ENCODE data around the gene TNFSF4. TPM values are rescaled to one million over a fixed set of nuclear protein-coding genes. Genes with fewer than 3 reads are reported as not detected.

Gene TNFSF4
- total RNA-seq, 1 donor from 2014 or later = 0.34 TPM

DNA sequence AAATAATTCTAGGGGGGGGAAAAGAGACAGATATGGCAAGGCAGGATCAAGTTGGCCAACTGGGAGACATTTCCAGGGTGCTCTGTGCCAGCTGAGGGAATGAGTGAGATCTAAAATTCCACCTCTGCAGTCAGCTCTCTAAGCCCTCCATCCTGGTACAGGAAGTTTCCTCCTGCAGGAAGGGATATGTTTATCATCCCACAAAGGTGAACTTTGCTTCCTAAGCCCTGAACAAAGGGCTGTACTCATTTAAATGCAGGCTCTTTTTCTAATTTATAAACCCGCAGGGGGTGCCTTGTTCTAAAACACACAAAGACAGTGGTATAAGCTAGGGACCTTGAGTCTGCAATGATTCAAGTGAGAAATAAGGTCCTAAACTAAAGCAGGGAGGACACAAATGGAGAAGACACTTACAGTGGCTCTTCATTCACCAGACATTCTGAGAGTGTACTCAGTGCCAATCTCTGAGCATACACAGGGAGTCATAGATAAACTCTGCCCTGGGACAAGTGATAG is 3.6 kb upstream of the TNFSF4 start:
- Mint-ChIP-seq H3K4me1 (ENCODE audit: low read depth, unreplicated experiment) (no peaks in the 10 kb centered on the region), H3K36me3 (ENCODE audit: unreplicated experiment) (no peaks in the 10 kb centered on the region), H3K9me3 (ENCODE audit: unreplicated experiment) (no peaks in the 10 kb centered on the region), H3K4me3 (ENCODE audit: unreplicated experiment) (no peak overlapping the region), H3K27ac (ENCODE audit: unreplicated experiment) (no peak overlapping the region), H3K27me3 (ENCODE audit: unreplicated experiment) (peaks cover 3% of the 10 kb centered on the region)
- DNase-seq = no peak
- TF ChIP-seq, protein P1, sequence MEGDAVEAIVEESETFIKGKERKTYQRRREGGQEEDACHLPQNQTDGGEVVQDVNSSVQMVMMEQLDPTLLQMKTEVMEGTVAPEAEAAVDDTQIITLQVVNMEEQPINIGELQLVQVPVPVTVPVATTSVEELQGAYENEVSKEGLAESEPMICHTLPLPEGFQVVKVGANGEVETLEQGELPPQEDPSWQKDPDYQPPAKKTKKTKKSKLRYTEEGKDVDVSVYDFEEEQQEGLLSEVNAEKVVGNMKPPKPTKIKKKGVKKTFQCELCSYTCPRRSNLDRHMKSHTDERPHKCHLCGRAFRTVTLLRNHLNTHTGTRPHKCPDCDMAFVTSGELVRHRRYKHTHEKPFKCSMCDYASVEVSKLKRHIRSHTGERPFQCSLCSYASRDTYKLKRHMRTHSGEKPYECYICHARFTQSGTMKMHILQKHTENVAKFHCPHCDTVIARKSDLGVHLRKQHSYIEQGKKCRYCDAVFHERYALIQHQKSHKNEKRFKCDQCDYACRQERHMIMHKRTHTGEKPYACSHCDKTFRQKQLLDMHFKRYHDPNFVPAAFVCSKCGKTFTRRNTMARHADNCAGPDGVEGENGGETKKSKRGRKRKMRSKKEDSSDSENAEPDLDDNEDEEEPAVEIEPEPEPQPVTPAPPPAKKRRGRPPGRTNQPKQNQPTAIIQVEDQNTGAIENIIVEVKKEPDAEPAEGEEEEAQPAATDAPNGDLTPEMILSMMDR (IDR thresholded peaks at IDR 0.05; ENCODE audit: partially characterized antibody, unreplicated experiment) = no peak

DNA sequence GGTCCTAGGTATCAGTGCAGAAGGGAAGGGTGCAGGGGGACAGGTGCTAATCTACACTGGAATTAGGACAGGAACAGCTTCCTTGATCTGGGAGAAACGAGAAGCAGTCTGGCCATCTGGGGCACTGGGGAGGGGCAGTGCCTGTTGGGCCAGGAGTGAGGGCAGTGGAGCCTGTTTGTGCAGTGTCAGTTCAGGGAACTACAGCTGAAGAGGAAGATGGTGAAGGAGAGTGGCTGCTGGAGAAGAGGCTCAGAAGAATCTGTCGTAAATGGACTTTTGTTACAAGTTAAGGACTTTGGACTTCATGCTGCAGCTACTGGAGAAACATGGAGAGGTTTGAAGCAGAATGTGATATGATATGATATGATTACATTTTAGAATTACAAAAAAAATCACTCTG is 3.2 kb upstream of the TNFSF4 start:
- Mint-ChIP-seq H3K4me1 (ENCODE audit: low read depth, unreplicated experiment) (no peaks in the 10 kb centered on the region), H3K27me3 (ENCODE audit: unreplicated experiment) (peaks cover 3% of the 10 kb centered on the region), H3K36me3 (ENCODE audit: unreplicated experiment) (no peaks in the 10 kb centered on the region), H3K9me3 (ENCODE audit: unreplicated experiment) (no peaks in the 10 kb centered on the region), H3K27ac (ENCODE audit: unreplicated experiment) (no peak overlapping the region), H3K4me3 (ENCODE audit: unreplicated experiment) (no peak overlapping the region)
- TF ChIP-seq, protein P1 (IDR thresholded peaks at IDR 0.05; ENCODE audit: partially characterized antibody, unreplicated experiment) = no peak
- no peak for DNase-seq

GRCh38 chr1:173208868-173209267 is 1.7 kb upstream of the TNFSF4 start:
- no peaks in the 10 kb centered on the region for H3K9me3 Mint-ChIP-seq (ENCODE audit: unreplicated experiment)
- TF ChIP-seq, protein P1 (IDR thresholded peaks at IDR 0.05; ENCODE audit: partially characterized antibody, unreplicated experiment) = no peak

DNA sequence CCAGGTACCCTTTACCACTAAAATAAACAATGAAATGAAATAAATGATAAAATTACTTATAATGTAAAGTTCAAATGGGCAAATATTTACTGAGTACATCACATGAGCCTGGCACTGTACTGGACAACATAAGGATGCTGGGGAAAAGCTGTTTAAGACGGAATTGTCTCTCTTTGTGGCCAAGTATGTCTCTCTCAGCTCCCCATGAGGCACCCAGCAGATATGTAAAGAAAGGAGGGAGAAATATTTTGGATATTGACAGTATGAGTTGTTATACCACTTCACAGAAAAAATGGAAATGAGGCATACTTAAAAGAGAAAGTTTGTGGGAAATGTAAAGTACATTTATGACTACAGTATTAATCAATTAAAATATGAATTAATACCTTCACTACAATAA is 1.0 kb upstream of the TNFSF4 start:
- no peak for DNase-seq
- TF ChIP-seq, protein P1 (IDR thresholded peaks at IDR 0.05; ENCODE audit: partially characterized antibody, unreplicated experiment) = no peak
- Mint-ChIP-seq H3K36me3 (ENCODE audit: unreplicated experiment) (no peaks in the 10 kb centered on the region), H3K9me3 (ENCODE audit: unreplicated experiment) (no peaks in the 10 kb centered on the region), H3K27ac (ENCODE audit: unreplicated experiment) (no peak overlapping the region), H3K27me3 (ENCODE audit: unreplicated experiment) (peaks cover 3% of the 10 kb centered on the region), H3K4me3 (ENCODE audit: unreplicated experiment) (no peak overlapping the region), H3K4me1 (ENCODE audit: low read depth, unreplicated experiment) (no peaks in the 10 kb centered on the region)

More at GRCh38 chr1:173208868-173209267, 1.7 kb upstream of the TNFSF4 start:
- H3K4me3 Mint-ChIP-seq (ENCODE audit: unreplicated experiment) = no peak overlapping the region
- DNase-seq = no peak
- H3K4me1 Mint-ChIP-seq (ENCODE audit: low read depth, unreplicated experiment) = no peaks in the 10 kb centered on the region
- H3K36me3 Mint-ChIP-seq (ENCODE audit: unreplicated experiment) = no peaks in the 10 kb centered on the region
- H3K27ac Mint-ChIP-seq (ENCODE audit: unreplicated experiment) = no peak overlapping the region
- H3K27me3 Mint-ChIP-seq (ENCODE audit: unreplicated experiment) = peaks cover 3% of the 10 kb centered on the region

DNA sequence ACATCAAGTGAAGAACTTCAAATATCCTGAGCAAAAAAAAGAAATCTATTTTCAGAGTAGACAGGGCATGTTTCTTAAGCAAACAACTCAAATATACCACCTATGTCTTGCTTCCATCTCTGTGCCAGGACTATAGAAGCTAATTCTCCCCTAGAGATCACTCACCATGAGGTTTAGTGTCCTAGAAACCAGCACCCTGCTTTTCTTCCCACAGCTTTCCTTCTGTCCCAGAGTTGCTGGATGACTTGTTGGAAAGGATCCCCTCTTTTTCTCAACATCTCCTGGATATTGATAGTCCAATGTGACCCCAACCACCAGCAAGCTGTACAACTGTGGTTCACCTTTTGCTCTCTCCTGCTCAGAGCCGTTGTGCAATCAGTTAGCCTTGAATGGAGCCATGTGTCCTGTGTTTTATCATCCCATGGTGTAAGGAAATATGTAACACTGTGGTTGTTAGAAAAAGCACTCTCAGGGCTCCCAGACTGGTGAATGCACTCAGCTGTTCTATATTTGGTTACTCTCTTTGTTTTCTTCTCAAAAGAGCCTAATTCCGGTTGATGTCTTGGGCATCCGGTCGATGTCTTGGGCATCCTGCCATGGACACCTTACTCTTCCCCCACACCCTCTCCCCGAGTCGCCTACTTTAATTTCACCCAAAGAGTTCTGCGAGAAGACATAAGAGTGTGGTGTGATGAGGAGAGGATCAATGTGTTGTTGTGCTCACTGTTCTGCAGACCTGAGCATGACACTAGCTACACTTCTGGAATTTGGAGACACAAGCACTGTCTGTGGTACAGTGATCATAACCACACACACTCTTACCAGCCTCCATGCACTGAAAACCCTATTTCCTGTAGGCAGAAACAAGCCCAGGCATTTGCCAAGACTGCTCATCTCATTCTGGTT is 1.7 kb downstream of the TNFSF4 start:
- H3K4me1 Mint-ChIP-seq (ENCODE audit: low read depth, unreplicated experiment) = no peaks in the 10 kb centered on the region
- H3K4me3 Mint-ChIP-seq (ENCODE audit: unreplicated experiment) = no peak overlapping the region
- TF ChIP-seq, protein P1 (IDR thresholded peaks at IDR 0.05; ENCODE audit: partially characterized antibody, unreplicated experiment) = no peak
- no peaks in the 10 kb centered on the region for H3K9me3 Mint-ChIP-seq (ENCODE audit: unreplicated experiment)
- no peaks in the 10 kb centered on the region for H3K36me3 Mint-ChIP-seq (ENCODE audit: unreplicated experiment)
- no peak for DNase-seq
- no peak overlapping the region for H3K27ac Mint-ChIP-seq (ENCODE audit: unreplicated experiment)
- peaks cover 3% of the 10 kb centered on the region for H3K27me3 Mint-ChIP-seq (ENCODE audit: unreplicated experiment)
